NCI-H2107 (cell line): ENCODE data around the gene GLYR1.
A peak's percentile ranks its signal among the peaks of the same experiment; 100 is the strongest.
"Not testable (repeated sequence)": the region's sequence is repeated elsewhere in the genome, so short reads cannot be mapped to it uniquely, and the experiment has no call there.

Experiments
- DNase-seq: peaks from one replicate; lab custom pipeline; 2025; lab: John Stamatoyannopoulos, UW

The GLYR1 gene

DNA sequence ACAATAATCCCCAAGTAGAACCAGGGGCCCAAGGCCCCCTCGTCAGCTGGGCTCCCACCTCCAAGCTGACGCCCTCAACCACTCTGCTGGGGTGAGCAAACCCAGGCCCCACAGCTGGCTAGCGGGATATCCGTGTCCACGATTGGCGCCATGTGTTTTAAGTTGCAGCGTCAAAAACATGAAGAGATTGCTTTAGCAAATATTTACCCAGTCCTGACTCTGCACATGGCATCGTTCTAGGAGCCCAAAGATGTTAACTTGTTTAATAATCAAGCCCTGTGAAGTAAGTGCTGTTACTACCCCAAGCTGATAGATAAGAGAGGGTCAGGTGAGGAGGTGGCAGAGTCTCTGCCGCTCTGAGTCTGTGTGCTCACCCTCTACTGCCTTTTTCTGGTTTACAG lies 58.6 kb downstream of the GLYR1 start:
- no peak for DNase-seq

DNA sequence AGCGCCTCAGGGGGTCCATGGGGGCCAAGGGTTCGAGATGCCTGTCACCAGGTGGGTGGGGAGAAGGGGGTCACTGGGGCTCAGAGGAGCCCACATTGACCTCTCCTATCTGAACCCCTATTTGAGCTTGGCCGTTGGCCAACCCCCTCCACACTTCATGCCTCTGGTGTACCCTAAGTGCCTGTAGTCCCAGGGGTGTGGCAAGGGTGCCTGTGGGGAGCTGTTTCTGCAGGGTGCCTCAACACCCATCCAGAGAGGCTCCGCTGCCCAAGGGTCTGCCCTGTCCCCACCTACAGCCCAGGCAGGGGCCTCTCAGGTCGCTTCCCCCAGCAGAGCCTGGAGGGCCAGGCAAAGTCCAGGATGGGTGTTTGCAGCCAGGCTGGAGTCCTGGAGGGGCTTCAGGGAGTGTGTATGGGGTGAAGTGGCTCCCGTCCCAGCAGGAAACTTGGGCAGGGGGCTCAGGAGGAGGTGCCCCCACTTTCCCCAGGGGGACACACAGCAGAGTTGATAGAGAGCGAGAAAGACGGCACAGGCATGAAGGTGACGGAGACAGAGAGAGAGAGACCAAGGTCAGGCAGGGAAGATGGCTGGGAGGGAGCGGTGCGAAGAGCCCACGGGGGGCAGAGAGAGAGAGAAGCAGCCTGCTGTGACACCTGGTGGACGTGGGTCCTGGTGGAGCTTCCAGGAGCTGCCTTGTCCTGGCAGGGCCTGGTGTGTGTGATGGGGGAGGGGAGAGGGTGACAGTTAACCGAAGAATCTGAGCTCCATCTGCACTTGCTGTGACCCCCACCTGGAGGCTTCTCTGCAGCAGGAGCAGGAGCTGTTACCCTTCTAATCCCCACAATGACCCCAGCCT lies 59.2 kb downstream of the GLYR1 start, which contains the start of gene SEPTIN12:
Gene SEPTIN12, minus strand, starts transcription at position 719 of the 856 bp plus-strand sequence. Its CDS starts 700 bp downstream, at position 19.
- no peak for DNase-seq

GRCh38 chr16:4787068-4787467 lies 60.0 kb downstream of the GLYR1 start:
- DNase-seq: no peak

DNA sequence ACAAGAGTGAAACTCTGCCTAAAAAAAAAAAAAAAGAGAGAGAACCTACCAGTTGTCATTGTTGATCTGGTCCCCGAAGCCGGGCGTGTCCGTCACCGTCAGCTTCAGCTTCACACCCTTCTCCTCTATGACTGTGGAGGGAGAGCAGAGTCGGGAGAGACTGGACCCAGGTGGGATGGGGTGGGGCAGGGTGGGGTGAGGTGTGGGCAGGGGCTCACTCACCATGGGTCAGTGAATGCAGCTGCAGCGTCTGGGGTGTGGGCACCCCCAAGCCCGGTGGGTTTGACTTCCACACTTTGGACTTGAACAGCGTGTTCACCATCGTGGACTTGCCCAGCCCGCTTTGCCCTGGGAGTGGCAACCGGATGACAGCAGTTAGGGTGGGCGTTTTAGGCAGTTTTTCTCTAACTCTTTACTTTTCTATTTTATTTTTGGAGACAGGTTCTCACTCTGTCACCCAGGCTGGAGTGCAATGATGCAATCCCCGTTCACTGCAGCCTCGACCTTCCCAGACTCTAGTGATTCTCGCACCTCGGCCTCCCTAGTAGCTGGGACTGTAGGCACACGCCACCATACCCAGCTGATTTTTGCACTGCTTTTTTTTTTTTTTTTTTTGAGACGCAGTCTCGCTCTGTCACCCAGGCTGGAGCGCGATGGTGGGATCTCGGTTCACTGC lies 61.2 kb downstream of the GLYR1 start:
- no peak for DNase-seq

DNA sequence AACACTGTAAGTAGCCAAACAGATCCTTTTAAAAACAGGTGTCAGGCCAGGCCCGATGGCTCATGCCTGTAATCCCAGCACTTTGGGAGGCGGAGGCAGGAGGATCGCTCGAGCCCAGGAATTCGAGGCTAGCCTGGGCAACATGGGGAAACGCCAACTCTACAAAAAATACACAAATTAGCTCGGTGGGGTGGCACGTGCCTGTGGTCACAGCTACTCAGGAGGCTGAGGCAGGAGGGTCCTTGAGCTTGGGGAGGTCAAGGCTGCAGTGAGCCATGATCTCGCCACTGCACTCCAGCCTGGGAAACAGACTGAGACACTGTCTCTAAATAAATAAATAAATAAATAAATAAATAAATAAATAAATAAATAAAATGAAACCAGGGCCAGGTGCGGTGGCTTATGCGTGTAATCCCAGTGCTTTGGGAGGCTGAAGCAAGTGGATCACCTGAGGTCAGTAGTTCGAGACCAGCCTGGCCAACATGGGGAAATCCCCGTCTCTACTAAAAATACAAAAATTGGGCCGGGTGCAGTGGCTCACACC lies 62.6 kb downstream of the GLYR1 start:
- not testable (repeated sequence) for DNase-seq

GRCh38 chr16:4783951-4784336 lies 63.1 kb downstream of the GLYR1 start:
- DNase-seq: no peak

GRCh38 chr16:4783251-4783950 lies 63.7 kb downstream of the GLYR1 start:
- DNase-seq: no peak

GRCh38 chr16:4780235-4780634 lies 66.9 kb downstream of the GLYR1 start:
- no peak for DNase-seq

DNA sequence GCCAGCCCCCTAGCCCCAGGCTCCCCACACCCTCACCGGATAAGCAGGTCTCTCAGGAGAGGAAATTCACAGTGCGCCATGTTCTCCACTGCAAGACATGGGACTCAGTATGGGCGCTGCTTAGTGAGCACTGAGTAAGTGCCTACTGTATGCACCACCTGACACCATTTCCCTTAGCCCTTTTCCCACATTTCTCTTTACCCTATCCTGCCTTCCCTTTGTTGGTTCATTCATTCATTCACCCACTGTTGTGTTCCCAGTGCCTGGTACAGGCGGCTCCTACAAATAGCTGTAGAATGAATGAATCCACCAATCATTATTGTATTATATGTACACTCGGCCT lies 69.1 kb downstream of the GLYR1 start:
- no peak for DNase-seq

DNA sequence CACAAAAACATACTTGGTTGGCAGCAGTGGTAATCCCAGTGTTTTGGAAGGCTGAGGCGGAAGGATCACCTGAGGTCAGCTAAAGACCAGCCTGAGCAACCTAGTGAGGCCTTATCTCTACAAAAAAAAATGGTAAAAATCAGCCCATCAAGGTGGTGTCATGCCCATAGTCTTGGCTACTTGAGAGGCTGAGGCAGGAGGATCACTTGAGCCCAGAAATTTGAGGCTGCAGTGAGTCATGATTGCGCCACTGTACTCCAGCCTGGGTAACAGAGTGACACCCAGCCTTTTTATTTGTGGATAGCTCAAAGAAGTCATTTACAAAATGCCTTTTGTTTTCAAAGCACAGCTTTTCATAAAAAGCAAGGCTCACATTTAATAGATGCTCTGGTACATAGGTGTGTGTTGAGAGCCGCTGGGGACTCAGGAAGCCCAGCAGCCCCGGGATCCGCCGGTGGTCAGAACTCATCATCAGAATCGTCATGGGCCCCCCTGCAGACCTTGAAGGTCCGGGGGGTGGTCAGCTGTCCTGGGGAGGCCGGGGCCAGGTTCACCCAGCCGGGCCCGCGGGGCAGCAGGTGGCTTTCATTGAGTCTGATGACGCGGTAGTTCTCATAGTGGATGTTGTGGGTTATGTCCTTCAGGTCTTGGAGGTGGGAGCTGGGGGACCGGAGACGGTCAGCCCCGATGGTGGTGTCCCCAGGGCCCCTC lies 69.6 kb downstream of the GLYR1 start:
- no peak for DNase-seq

DNA sequence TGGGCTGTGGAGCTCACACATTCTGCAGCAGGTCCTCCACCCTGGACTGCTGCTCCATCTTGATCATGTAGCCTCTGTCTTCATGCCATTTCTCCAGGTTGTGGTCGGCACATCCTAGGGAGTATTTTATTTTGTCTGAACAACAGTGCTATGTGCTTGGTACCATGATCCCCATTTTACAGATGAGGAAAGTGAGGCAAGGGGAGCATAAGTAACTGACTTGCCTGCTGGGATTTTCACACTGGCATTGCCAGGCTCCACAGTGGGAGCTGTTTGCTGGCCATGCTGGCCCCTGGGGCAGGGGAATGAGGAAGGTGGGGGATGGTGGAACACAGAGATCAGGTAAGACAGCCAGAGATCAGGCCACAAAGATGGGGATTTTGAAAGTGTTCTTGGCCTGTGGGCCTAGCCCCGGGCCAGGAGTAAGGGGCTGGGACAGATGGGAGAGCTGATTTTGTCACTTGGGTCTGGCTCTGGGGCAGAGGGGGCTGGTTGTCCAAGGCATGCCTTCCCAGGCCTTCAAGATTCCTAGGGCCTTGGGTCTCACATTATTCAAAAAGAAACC lies 70.9 kb downstream of the GLYR1 start:
- no peak for DNase-seq

DNA sequence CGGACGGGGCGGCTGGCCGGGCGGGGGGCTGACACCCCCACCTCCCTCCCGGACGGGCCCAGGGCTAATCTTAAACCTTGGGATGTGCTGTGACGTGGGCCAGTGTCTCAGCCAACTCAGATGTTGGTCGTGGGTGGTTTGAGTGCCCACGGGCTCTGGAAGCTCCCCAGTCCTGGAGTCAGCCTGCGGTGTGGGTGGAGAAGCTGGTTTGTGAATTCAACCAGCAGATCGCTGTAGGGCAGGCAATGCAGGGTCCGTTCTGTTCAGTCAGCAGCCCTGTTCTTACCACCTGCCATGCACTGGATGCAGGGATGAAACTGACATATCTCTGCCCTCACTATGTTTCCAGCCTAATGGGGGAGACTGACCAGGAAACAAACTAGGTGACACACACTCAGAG lies 72.1 kb downstream of the GLYR1 start:
- DNase-seq: no peak

DNA sequence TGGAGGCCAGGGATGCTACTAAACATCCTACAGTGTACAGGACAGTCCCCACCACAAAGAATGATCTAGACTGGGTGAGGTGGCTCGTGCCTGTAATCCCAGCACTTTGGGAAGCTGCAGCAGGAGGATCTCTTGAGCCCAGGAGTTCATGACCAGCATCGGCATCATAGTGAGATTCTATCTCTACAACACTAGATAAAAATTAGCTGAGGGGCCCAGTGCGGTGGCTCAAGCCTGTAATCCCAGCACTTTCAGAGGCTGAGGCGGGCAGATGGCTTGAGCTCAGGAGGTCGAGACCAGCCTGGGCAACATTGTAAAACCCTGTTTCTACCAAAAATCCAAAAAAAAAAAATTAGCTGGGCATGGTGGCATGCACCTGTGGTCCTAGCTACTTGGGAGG lies 74.7 kb downstream of the GLYR1 start:
- no peak for DNase-seq

DNA sequence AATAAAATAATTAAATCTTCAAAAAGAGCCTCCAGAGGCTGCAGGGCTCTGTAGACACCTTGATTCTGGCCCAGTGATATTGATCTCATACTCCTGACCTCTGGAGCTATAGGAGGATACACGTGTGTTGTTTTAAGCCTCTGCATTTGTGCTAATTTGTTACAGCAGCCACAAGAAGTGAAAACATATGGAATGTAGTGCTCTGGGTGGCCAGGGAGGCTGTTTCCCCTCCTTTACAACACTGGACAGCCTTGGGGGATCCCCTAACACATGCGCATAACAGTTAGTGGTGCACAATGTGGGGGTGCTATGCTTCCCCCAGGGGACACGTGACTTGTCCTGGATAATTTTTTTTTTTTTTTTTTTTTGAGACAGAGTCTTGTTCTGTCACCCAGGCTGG lies 75.4 kb downstream of the GLYR1 start:
- DNase-seq: no peak

DNA sequence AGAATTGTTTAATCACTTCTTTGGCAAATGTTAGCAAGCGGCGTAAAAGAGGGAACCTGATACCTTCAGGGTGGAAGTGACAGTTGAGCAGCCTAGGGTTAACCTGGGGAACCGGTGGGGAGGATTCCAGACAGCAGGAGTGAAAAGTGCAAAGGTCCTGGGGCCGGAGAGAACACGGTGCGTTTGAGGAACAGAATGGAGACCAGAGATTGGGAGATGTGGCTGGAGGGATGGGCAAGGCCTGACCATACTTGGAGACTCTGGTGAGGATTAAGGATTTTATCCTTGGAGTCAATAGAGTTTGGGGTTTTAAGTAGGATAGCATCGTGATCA lies 77.8 kb downstream of the GLYR1 start:
- DNase-seq: no peak

- peak; percentile 94 for DNase-seq
Measured at GRCh38 chr16:4768549-4769305, 78.4 kb downstream of the GLYR1 start.

- no peak for DNase-seq
Measured at GRCh38 chr16:4767872-4768548, 79.1 kb downstream of the GLYR1 start.

GRCh38 chr16:4766875-4767628 lies 80.0 kb downstream of the GLYR1 start, which contains the start of gene ZNF500:
ZNF500 (minus strand) TSS chr16:4767162; CDS start chr16:4765978, 1,184 bp downstream.
- DNase-seq: peak; percentile 94
